HG03039 (cell line): ENCODE results near the gene CRACR2A.

Source experiments
- ATAC-seq: cut with Tn5 transposase; IDR thresholded peaks from one replicate; pipeline ENCODE4 v1.9.1; 2021; ENCODE audit warnings: mild to moderate bottlenecking, moderate library complexity; ENCODE audit not compliant: unreplicated experiment

Gene CRACR2A

GRCh38 chr12:3753544-3754284, 805 bp upstream of the CRACR2A start:
- ATAC-seq = no peak

GRCh38 chr12:3752096-3752709, 706 bp downstream of the CRACR2A start:
- ATAC-seq = peak; percentile 44

GRCh38 chr12:3751151-3752095, 1.5 kb downstream of the CRACR2A start:
- ATAC-seq = no peak

GRCh38 chr12:3750616-3751015, 2.3 kb downstream of the CRACR2A start:
- no peak for ATAC-seq

GRCh38 chr12:3748620-3749019, 4.3 kb downstream of the CRACR2A start:
- no peak for ATAC-seq

GRCh38 chr12:3747976-3748619, 4.8 kb downstream of the CRACR2A start:
- no peak for ATAC-seq

- ATAC-seq = no peak
Measured at GRCh38 chr12:3747543-3747942, 5.4 kb downstream of the CRACR2A start.

GRCh38 chr12:3746758-3747157, 6.2 kb downstream of the CRACR2A start:
- no peak for ATAC-seq

- ATAC-seq = no peak
Measured at GRCh38 chr12:3745152-3745551, 7.8 kb downstream of the CRACR2A start.

- no peak for ATAC-seq
Measured at GRCh38 chr12:3744229-3744901, 8.5 kb downstream of the CRACR2A start.

GRCh38 chr12:3743803-3744202, 9.1 kb downstream of the CRACR2A start:
- ATAC-seq = no peak

GRCh38 chr12:3741882-3742672, 10.8 kb downstream of the CRACR2A start:
- no peak for ATAC-seq

- ATAC-seq = no peak
Measured at GRCh38 chr12:3740480-3741231, 12.3 kb downstream of the CRACR2A start.

- ATAC-seq = no peak
Measured at GRCh38 chr12:3735432-3735831, 17.5 kb downstream of the CRACR2A start.

- ATAC-seq = no peak
Measured at GRCh38 chr12:3732901-3733300, 20.0 kb downstream of the CRACR2A start.

- ATAC-seq = no peak
Measured at GRCh38 chr12:3730111-3730510, 22.8 kb downstream of the CRACR2A start.

- peak; percentile 24 for ATAC-seq
Measured at GRCh38 chr12:3728686-3729085, 24.2 kb downstream of the CRACR2A start.

GRCh38 chr12:3727877-3728632, 24.9 kb downstream of the CRACR2A start:
- ATAC-seq = peak; percentile 90
